Astrocyte of the cerebellum (primary cell): ENCODE measurements around the gene MIF.

ENCODE experiments used
- DNase-seq: peaks from one replicate; pipeline ENCODE4 v3.0.0-alpha.2; 2011; ENCODE audit warnings: low read depth
- H3K4me3 ChIP-seq: 2 replicates; pipeline ENCODE4 v1.5.1; 2011; ENCODE audit warnings: mild to moderate bottlenecking, low read depth, low read length, moderate library complexity
- CTCF ChIP-seq: IDR thresholded peaks from 2 replicates; pipeline ENCODE4 v1.5.1; 2012; ENCODE audit warnings: low read length, low read depth, moderate library complexity, mild to moderate bottlenecking; ENCODE audit errors: missing control alignments
- in situ Hi-C: cut with HindIII; loops from 2 replicates; pipeline ENCODE4 v1.10.0; 2017; ENCODE audit warnings: low sequenced_read_pairs

MIF gene

DNA sequence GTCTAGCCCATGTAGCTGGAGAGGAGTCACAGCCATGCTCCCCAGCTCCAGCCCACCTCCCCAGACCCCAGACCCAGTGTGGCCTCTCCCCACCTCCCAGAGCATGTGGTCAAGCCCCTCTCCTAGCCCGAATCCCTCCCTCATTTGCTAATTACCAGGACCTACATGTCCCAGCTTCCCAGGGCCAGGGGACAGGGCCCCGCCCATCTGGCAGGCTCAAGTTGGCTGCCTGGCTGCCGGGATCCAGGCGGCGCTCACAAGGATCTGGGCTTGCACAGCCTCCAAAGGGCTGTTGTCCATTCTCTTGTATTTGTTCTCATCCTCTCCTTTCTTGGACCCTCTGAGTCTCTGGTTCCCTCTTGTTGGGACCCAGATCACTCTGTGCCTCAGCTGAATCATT, 4.6 kb upstream of the MIF start:
- in situ Hi-C loops: no loop called here
- H3K4me3 ChIP-seq: no peak overlapping the region
- no peak for TF ChIP-seq CTCF
- DNase-seq: no peak

- H3K4me3 ChIP-seq: no peak overlapping the region
- TF ChIP-seq CTCF: no peak
- no peak for DNase-seq
- in situ Hi-C loops: no loop called here
Observed at GRCh38 chr22:23891726-23892125, 2.5 kb upstream of the MIF start.

DNA sequence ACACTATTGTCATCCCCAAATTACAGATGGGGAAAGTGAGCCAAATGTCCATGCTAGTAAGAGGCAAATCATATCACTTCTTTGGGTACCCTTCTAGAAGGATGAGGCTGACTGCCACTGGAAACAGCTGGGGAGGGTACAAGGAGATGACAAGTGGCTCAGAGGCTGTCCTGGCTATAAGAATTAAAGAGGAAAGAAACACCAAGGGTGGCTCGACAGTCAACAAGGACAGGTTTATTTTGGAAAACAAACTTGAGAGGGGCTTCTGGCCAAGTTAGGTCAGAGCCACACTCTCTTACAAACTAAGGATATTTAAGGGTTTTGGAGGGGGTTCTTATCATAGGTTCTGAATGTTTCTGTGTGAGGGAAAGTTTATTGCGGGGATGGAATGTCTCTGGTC, 2.1 kb upstream of the MIF start:
- in situ Hi-C loops: no loop called here
- DNase-seq: no peak
- no peak for TF ChIP-seq CTCF
- no peak overlapping the region for H3K4me3 ChIP-seq

- DNase-seq: no peak
- no peak for TF ChIP-seq CTCF
- in situ Hi-C loops: no loop called here
- no peak overlapping the region for H3K4me3 ChIP-seq
Observed at GRCh38 chr22:23892706-23893105, 1.5 kb upstream of the MIF start.

DNA sequence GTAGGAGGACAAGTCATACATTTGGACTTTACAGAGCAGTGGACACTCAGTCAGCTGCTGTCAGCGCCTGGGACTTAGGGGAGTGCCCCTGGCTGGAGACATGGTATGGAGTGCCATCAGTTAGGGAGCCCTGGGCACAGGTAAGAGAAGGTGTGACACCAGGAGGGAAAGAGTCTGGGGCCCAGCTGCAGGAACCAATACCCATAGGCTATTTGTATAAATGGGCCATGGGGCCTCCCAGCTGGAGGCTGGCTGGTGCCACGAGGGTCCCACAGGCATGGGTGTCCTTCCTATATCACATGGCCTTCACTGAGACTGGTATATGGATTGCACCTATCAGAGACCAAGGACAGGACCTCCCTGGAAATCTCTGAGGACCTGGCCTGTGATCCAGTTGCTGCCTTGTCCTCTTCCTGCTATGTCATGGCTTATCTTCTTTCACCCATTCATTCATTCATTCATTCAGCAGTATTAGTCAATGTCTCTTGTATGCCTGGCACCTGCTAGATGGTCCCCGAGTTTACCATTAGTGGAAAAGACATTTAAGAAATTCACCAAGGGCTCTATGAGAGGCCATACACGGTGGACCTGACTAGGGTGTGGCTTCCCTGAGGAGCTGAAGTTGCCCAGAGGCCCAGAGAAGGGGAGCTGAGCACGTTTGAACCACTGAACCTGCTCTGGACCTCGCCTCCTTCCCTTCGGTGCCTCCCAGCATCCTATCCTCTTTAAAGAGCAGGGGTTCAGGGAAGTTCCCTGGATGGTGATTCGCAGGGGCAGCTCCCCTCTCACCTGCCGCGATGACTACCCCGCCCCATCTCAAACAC, 850 bp upstream of the MIF start:
- in situ Hi-C loops: no loop called here
- DNase-seq: no peak
- no peak for TF ChIP-seq CTCF
- H3K4me3 ChIP-seq: peak overlapping the region; percentile 59

- in situ Hi-C loops: no loop called here
- H3K4me3 ChIP-seq: peak overlapping the region; percentile 59
- TF ChIP-seq CTCF: peak; percentile 41
- peak; percentile 51 for DNase-seq
Observed at GRCh38 chr22:23894710-23895598, 771 bp downstream of the MIF start.
